T-helper 1 cell treated with Interleukin-12 subunit alpha and Interleukin-12 subunit beta and Interleukin-4 antibody, amounts not matched to agents 30 μg/mL and 1 μg/mL, for 36 hours (primary cell): Measurements from ENCODE around the gene CLCF1.

Experiments used
- H3K27ac Mint-ChIP-seq: one replicate; pipeline ENCODE4 v1.8.0; 2021; ENCODE audit warnings: mild to moderate bottlenecking, mixed read lengths
- H3K27me3 Mint-ChIP-seq: one replicate; pipeline ENCODE4 v1.8.0; 2021; ENCODE audit warnings: low read depth, mixed read lengths
- H3K36me3 Mint-ChIP-seq: one replicate; pipeline ENCODE4 v1.8.0; 2021; ENCODE audit warnings: low read depth, mixed read lengths
- H3K4me1 Mint-ChIP-seq: one replicate; pipeline ENCODE4 v1.8.0; 2021; ENCODE audit warnings: low read depth, mixed read lengths
- H3K4me3 Mint-ChIP-seq: one replicate; pipeline ENCODE4 v1.8.0; 2021; ENCODE audit warnings: mild to moderate bottlenecking, moderate library complexity, mixed read lengths
- H3K9me3 Mint-ChIP-seq: one replicate; pipeline ENCODE4 v1.8.0; 2021; ENCODE audit warnings: mixed read lengths

The CLCF1 gene

GRCh38 chr11:67393437-67393836 lies 20.0 kb upstream of the CLCF1 start:
- H3K9me3 Mint-ChIP-seq = no peaks in the 10 kb centered on the region
- H3K27me3 Mint-ChIP-seq = no peaks in the 10 kb centered on the region
- H3K4me3 Mint-ChIP-seq = peak overlapping the region; percentile 44
- peaks cover 39% of the 10 kb centered on the region for H3K4me1 Mint-ChIP-seq
- no peak overlapping the region for H3K27ac Mint-ChIP-seq
- peaks cover 30% of the 10 kb centered on the region for H3K36me3 Mint-ChIP-seq

DNA sequence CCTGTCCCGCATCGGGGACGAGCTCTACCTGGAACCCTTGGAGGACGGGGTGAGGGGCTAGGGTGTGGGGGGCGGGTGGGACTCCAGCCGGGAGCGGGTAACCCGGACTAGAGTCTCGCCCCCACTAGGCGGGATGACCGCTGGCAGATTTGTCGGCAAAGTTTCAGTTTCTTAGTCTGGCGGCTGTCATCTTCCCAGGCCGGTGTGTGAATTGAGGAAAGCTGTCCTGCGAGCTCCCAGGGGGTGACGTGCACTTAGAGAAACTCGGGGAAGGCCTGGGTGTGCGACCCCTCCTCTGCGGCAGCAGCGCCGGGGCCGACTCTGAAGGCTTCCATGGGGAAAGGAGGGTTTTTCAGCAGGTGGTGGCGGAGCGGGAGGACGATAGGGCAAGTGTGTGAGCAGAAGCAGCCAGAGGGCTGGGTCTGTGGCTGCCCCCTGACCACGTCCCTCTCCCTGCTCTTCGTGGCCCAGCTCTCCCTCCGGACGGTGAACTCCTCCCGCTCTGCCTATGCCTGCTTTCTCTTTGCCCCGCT lies 18.9 kb upstream of the CLCF1 start:
- peaks cover 22% of the 10 kb centered on the region for H3K36me3 Mint-ChIP-seq
- peaks cover 4% of the 10 kb centered on the region for H3K27me3 Mint-ChIP-seq
- H3K4me3 Mint-ChIP-seq = peak overlapping the region; percentile 91
- H3K27ac Mint-ChIP-seq = peak overlapping the region; percentile 84
- peaks cover 35% of the 10 kb centered on the region for H3K4me1 Mint-ChIP-seq
- H3K9me3 Mint-ChIP-seq = no peaks in the 10 kb centered on the region

- H3K4me1 Mint-ChIP-seq = peaks cover 30% of the 10 kb centered on the region
These were observed 18.1 kb upstream of the CLCF1 start, which contains the start of gene RAD9A for GRCh38 chr11:67391304-67392182. TSS of gene RAD9A (plus strand) at chr11:67391986. CDS start at chr11:67392045, 59 bp downstream.

GRCh38 chr11:67390947-67391303 lies 17.5 kb upstream of the CLCF1 start:
- peak overlapping the region; percentile 45 for H3K27ac Mint-ChIP-seq
- H3K36me3 Mint-ChIP-seq = peaks cover 14% of the 10 kb centered on the region
- H3K9me3 Mint-ChIP-seq = no peaks in the 10 kb centered on the region
- H3K4me3 Mint-ChIP-seq = peak overlapping the region; percentile 91
- peaks cover 7% of the 10 kb centered on the region for H3K27me3 Mint-ChIP-seq
- peaks cover 27% of the 10 kb centered on the region for H3K4me1 Mint-ChIP-seq

More at GRCh38 chr11:67391304-67392182, 18.1 kb upstream of the CLCF1 start, which contains the start of gene RAD9A:
- Mint-ChIP-seq H3K27ac (peak within 1 kb of the TSS; percentile 84), H3K36me3 (peaks cover 18% of the 10 kb centered on the region), H3K9me3 (no peaks in the 10 kb centered on the region), H3K4me3 (peak within 1 kb of the TSS; percentile 91), H3K27me3 (peaks cover 4% of the 10 kb centered on the region)

DNA sequence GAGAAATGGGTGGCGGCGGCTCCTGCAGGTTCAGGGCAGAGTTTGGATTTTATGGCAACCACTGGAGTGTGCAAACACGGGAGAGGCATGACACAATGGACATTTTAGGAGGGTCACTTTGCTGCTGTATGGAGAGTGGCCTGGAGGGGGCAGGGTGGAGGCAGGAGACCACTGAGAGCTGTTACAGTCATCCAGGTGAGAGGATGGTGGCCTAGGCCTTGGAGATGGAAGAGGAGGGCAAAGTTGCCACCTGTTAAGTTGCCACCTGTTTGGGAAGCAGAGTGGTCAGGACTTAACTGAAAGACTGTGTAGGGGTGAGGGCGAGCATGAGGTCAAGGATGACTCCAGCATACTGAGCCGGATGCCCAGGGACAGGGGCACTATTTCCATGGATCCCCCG lies 16.1 kb upstream of the CLCF1 start:
- peaks cover 10% of the 10 kb centered on the region for H3K36me3 Mint-ChIP-seq
- peak overlapping the region; percentile 75 for H3K4me3 Mint-ChIP-seq
- peaks cover 15% of the 10 kb centered on the region for H3K27me3 Mint-ChIP-seq
- H3K4me1 Mint-ChIP-seq = peaks cover 27% of the 10 kb centered on the region
- H3K27ac Mint-ChIP-seq = peak overlapping the region; percentile 46
- no peaks in the 10 kb centered on the region for H3K9me3 Mint-ChIP-seq

DNA sequence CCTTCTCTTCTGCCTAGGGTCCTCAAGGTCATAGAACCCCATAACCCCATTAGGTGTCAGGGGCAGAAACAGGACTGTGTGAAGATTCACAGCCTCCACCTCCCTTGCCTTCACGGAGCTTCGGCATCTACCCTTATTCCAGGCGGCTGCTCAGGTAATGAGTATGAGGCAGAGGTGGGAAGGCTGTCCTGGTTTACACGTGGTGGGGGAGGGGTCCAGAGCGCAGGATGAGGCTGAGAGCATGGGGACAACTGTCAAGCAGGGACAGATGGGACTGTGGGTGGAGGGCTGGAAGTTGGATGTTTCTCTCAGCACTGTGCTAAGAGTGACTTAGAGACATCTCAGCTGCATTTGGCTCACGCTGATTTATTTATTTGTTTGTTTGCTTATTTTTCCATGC lies 14.1 kb upstream of the CLCF1 start:
- Mint-ChIP-seq H3K4me1 (peaks cover 19% of the 10 kb centered on the region), H3K27ac (no peak overlapping the region), H3K9me3 (no peaks in the 10 kb centered on the region), H3K36me3 (peaks cover 5% of the 10 kb centered on the region), H3K27me3 (peaks cover 17% of the 10 kb centered on the region), H3K4me3 (no peak overlapping the region)

DNA sequence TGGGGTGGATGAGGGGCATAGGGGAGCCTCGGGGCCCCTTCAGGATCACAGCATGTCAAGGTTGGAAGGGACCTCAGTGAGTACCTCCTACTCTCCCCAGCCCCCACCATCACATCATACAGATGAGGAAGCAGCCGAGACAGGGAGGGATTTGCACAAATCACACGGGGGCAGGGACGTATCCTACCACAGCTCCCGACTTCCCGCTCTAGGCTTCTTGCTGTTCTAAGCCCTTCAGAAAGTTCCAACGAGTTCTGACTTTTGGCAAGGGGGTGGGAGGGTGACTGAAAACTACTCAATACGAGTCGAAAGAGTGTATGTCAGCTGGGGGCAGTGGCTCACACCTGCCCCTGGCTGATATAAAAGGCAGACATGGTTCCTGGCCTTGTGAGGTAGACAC lies 13.7 kb upstream of the CLCF1 start:
- no peaks in the 10 kb centered on the region for H3K9me3 Mint-ChIP-seq
- no peak overlapping the region for H3K27ac Mint-ChIP-seq
- peaks cover 20% of the 10 kb centered on the region for H3K27me3 Mint-ChIP-seq
- peaks cover 20% of the 10 kb centered on the region for H3K4me1 Mint-ChIP-seq
- no peak overlapping the region for H3K4me3 Mint-ChIP-seq
- H3K36me3 Mint-ChIP-seq = peaks cover 3% of the 10 kb centered on the region

DNA sequence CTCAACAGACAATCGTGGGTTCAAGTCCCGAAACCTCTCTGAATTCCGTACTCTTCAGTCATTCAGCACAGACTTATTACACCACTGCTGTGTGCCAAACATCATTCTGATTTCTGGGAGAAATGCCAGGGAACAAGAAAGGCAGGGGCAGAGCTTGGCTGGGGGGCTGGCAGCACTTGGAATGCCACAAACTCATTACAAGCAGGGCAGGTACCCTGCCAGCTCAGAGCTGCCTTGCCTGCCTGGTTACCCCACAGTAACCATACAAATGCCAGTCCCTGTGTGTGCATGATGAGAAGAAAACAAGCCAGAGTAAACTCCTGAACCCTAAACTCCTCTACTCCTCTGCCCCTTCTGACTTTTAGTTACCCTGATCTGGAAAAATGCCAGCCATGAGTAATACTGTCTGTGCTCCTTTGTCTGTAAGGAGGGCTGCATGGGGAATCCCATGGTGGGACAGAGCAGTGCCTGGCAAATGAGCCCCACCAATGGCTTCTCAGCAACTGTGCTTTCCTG lies 11.5 kb upstream of the CLCF1 start:
- H3K9me3 Mint-ChIP-seq = no peaks in the 10 kb centered on the region
- H3K27me3 Mint-ChIP-seq = peaks cover 33% of the 10 kb centered on the region
- no peak overlapping the region for H3K27ac Mint-ChIP-seq
- no peak overlapping the region for H3K4me3 Mint-ChIP-seq
- no peaks in the 10 kb centered on the region for H3K36me3 Mint-ChIP-seq
- peaks cover 14% of the 10 kb centered on the region for H3K4me1 Mint-ChIP-seq

- Mint-ChIP-seq H3K36me3 (no peaks in the 10 kb centered on the region), H3K9me3 (no peaks in the 10 kb centered on the region), H3K27ac (no peak overlapping the region), H3K4me1 (peaks cover 3% of the 10 kb centered on the region), H3K4me3 (no peak overlapping the region), H3K27me3 (peaks cover 32% of the 10 kb centered on the region)
These were observed 9.1 kb upstream of the CLCF1 start for GRCh38 chr11:67382276-67383136.

GRCh38 chr11:67381244-67381972 lies 8.0 kb upstream of the CLCF1 start:
- no peak overlapping the region for H3K4me3 Mint-ChIP-seq
- H3K36me3 Mint-ChIP-seq = no peaks in the 10 kb centered on the region
- H3K4me1 Mint-ChIP-seq = peaks cover 3% of the 10 kb centered on the region
- no peak overlapping the region for H3K27ac Mint-ChIP-seq
- H3K27me3 Mint-ChIP-seq = peaks cover 36% of the 10 kb centered on the region
- no peaks in the 10 kb centered on the region for H3K9me3 Mint-ChIP-seq

DNA sequence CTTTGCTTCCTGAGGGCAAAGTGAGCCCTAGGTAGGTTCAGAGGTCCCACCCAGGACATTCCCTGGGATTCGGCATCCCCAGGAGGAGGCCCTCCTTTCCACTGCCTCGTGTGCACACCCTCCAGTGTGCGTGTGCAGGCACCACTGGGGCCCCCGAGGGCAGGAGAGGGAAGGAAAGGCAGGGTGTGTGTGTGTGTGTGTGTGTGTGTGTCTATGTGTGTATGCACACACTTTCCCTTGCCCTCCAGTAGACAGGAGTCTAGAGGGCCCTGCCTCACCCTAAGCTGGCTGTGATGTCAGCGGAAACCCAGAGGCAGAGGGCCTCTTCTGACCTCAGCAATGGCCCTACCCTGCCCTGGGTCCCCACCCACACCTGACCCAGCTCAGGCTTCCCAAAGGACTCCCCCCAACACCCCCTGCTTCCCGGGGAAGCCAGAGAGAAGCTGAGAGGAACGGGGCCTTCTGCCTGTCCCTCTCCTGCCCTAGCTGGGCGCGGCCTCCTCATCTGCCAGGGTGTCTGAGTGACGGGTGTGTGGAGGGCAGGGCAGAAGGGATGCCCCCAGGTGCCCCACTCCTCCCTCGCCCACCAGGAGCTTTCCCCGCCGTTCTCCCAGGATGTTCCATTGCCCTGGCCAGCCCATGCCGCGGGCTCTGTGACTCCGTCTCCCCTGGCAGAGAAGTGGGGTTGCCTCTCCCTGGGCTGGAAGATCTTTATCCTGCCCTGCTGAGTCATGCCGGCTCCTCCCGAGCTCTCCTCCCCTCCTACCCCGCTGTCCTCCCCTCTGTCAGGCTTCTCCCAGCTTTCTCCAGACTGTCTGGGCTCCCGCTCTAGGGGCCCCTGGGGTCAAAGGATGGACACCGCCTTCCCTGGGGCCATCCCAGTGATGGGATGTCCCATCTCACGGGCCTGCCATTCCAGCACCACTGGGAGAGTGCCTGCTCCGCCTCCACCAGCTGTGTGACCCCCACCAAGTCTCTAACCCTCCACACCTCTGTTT lies 6.0 kb upstream of the CLCF1 start:
- Mint-ChIP-seq H3K27me3 (peaks cover 43% of the 10 kb centered on the region), H3K36me3 (no peaks in the 10 kb centered on the region)

GRCh38 chr11:67378544-67378943 lies 5.1 kb upstream of the CLCF1 start:
- Mint-ChIP-seq H3K4me1 (peaks cover 7% of the 10 kb centered on the region), H3K27me3 (peaks cover 50% of the 10 kb centered on the region), H3K27ac (no peak overlapping the region), H3K36me3 (no peaks in the 10 kb centered on the region), H3K9me3 (no peaks in the 10 kb centered on the region), H3K4me3 (no peak overlapping the region)

More for the DNA sequence above, 6.0 kb upstream of the CLCF1 start:
- no peak overlapping the region for H3K4me3 Mint-ChIP-seq
- no peaks in the 10 kb centered on the region for H3K9me3 Mint-ChIP-seq
- no peak overlapping the region for H3K27ac Mint-ChIP-seq
- peaks cover 3% of the 10 kb centered on the region for H3K4me1 Mint-ChIP-seq
